GM12892 (cell line): Measurements from ENCODE around the gene NUB1.

Experiments used
- DNase-seq: peaks from one replicate; pipeline ENCODE4 v3.0.0; 2011; ENCODE audit not compliant: insufficient read length
- FAIRE-seq: peaks from 2 replicates; lab custom pipeline; 2011; peaks lifted over from hg19 to GRCh38; lab: Jason Lieb, UNC
- POLR2A ChIP-seq: IDR thresholded peaks from 2 replicates; pipeline ENCODE4 v1.6.1; 2011; ENCODE audit warnings: low read depth, low read length, control low read depth
- POLR2AphosphoS5 ChIP-seq: IDR thresholded peaks from 2 replicates; pipeline ENCODE4 v1.6.1; 2011; ENCODE audit warnings: low read depth, low read length, control low read depth
- TAF1 ChIP-seq: IDR thresholded peaks from 2 replicates; pipeline ENCODE4 v1.6.1; 2011; ENCODE audit warnings: low read depth, mild to moderate bottlenecking, control low read depth, low read length, borderline replicate concordance

NUB1 gene

GRCh38 chr7:151412318-151412717 is 70.7 kb downstream of the NUB1 start:
- no peak for FAIRE-seq
- TF ChIP-seq POLR2AphosphoS5 = no peak
- DNase-seq = no peak

GRCh38 chr7:151413241-151413640 is 71.6 kb downstream of the NUB1 start:
- TF ChIP-seq POLR2AphosphoS5 (no peak), POLR2A (no peak), TAF1 (no peak)
- no peak for FAIRE-seq
- no peak for DNase-seq

- no peak for DNase-seq
- FAIRE-seq = no peak
- TF ChIP-seq POLR2A (no peak), POLR2AphosphoS5 (no peak), TAF1 (no peak)
Measured at GRCh38 chr7:151415375-151416105, 73.9 kb downstream of the NUB1 start.

GRCh38 chr7:151416112-151416940 is 74.7 kb downstream of the NUB1 start:
- DNase-seq = no peak
- no peak for FAIRE-seq
- TF ChIP-seq TAF1 (no peak), POLR2A (no peak), POLR2AphosphoS5 (no peak)

- DNase-seq = no peak
- FAIRE-seq = no peak
- no peak for TF ChIP-seq POLR2AphosphoS5
- no peak for TF ChIP-seq POLR2A
- TF ChIP-seq TAF1 = no peak
Measured at GRCh38 chr7:151416941-151417315, 75.3 kb downstream of the NUB1 start.

GRCh38 chr7:151420144-151420543 is 78.5 kb downstream of the NUB1 start:
- DNase-seq (no peak), FAIRE-seq (no peak)
- no peak for TF ChIP-seq POLR2AphosphoS5
- TF ChIP-seq POLR2A = no peak
- TF ChIP-seq TAF1 = no peak

- DNase-seq = no peak
- TF ChIP-seq POLR2AphosphoS5 = no peak
- TF ChIP-seq TAF1 = no peak
- no peak for TF ChIP-seq POLR2A
- FAIRE-seq = no peak
Measured at GRCh38 chr7:151422212-151422611, 80.6 kb downstream of the NUB1 start.

GRCh38 chr7:151423226-151423625 is 81.6 kb downstream of the NUB1 start:
- FAIRE-seq (no peak), DNase-seq (no peak)
- TF ChIP-seq POLR2AphosphoS5 (no peak), POLR2A (no peak), TAF1 (no peak)

GRCh38 chr7:151423936-151424335 is 82.3 kb downstream of the NUB1 start:
- TF ChIP-seq POLR2A (no peak), TAF1 (no peak), POLR2AphosphoS5 (no peak)
- DNase-seq (no peak), FAIRE-seq (no peak)

GRCh38 chr7:151424799-151425198 is 83.2 kb downstream of the NUB1 start:
- no peak for FAIRE-seq
- TF ChIP-seq TAF1 (no peak), POLR2AphosphoS5 (no peak), POLR2A (no peak)
- DNase-seq = no peak

- no peak for TF ChIP-seq TAF1
- TF ChIP-seq POLR2AphosphoS5 = no peak
- TF ChIP-seq POLR2A = no peak
- FAIRE-seq (no peak), DNase-seq (no peak)
Measured at GRCh38 chr7:151425670-151426440, 84.2 kb downstream of the NUB1 start.

GRCh38 chr7:151426441-151426903 is 84.9 kb downstream of the NUB1 start:
- DNase-seq (no peak), FAIRE-seq (no peak)
- TF ChIP-seq POLR2AphosphoS5 (no peak), POLR2A (no peak), TAF1 (no peak)
